Right cardiac atrium (tissue), 5 donors: Measurements from ENCODE around the gene CDS1. TPM values are rescaled to one million over a fixed set of nuclear protein-coding genes. Genes with fewer than 3 reads are reported as not detected.

Experiments
- ATAC-seq, 2 donors: fragments of 200-7000 bp; cut with Tn5 transposase; one replicate each; pipeline versions ENCODE4 v1.8.0 to v1.9.1; 2020; ENCODE audit warnings: moderate library complexity in 2 of 2, mild to moderate bottlenecking in 1 of 2
- DNase-seq, 3 donors: peaks; one replicate each; pipeline ENCODE4 v3.0.0-alpha.2; 2020
- H3K27ac ChIP-seq: one replicate; pipeline ENCODE4 v1.5.1; 2013; ENCODE audit warnings: mild to moderate bottlenecking, low read length, control low read depth, moderate library complexity
- H3K27me3 ChIP-seq: one replicate; pipeline ENCODE4 v1.6.1; 2013; ENCODE audit not compliant: control insufficient read depth, insufficient read depth
- H3K4me1 ChIP-seq: one replicate; pipeline ENCODE4 v1.6.1; 2013; ENCODE audit warnings: low read length; ENCODE audit not compliant: control insufficient read depth, insufficient read depth
- H3K4me3 ChIP-seq: one replicate; pipeline ENCODE4 v1.5.1; 2013; ENCODE audit warnings: low read length, control low read depth
- H3K9me3 ChIP-seq: one replicate; pipeline ENCODE4 v1.6.1; 2013; ENCODE audit warnings: low read length; ENCODE audit not compliant: control insufficient read depth
- WGBS: extraction: QIAGEN DNeasy Blood & Tissue Kit; methylation state at CpG from one replicate; pipeline ENCODE4 v1.1.7; 2013; 5-methylcytosine and 5-hydroxymethylcytosine counted together
- intact Hi-C, 4 donors: fragments of 100-400 bp; cut with DNase I; formaldehyde crosslinking; loops; one replicate each; pipeline versions ENCODE4 v1.11.0 to v1.14.0; 2022 to 2023
- polyA plus RNA-seq: library from polyadenylated mRNA; stranded (reverse); fragments of 200-250 nt; gene quantifications from one replicate; pipeline ENCODE4 v1.2.3, GENCODE V29; 2013
- total RNA-seq, 4 donors: library from RNA; stranded (reverse); fragmentation: NEBNext Ultra II Directional; extraction: Animal tissue kit (Norgen Biotek cat#: 25700); gene quantifications; one replicate each; pipeline ENCODE4 v1.2.1, GENCODE V29; 2021
- donor health status: healthy with polysubstance abuse.
- donor health status: DM: no; HTN: yes; CAD: no.
- donor health status: DM: no; HTN: no; CAD: no.
- donor health status: DM: no; HTN: yes; CAD: no; lungs with severe emphysema.
- donor health status: DM: yes; HTN: yes; CAD: no.

CDS1 gene
- total and polyA plus RNA-seq, 5 donors = 0.14 to 0.49 (median 0.25) TPM

- ATAC-seq (no peak), DNase-seq (no peak)
- H3K9me3 ChIP-seq = no peaks in the 10 kb centered on the region
- H3K4me3 ChIP-seq = no peak overlapping the region
- no peak overlapping the region for H3K27ac ChIP-seq
- peaks cover 1% of the 10 kb centered on the region for H3K4me1 ChIP-seq
- 96% methylated on average over 7 of the region's 7 CpGs for WGBS
- intact Hi-C loops = no loop called here
- no peaks in the 10 kb centered on the region for H3K27me3 ChIP-seq
These were observed 107.6 kb downstream of the CDS1 start for GRCh38 chr4:84690481-84690880.

- WGBS = 68% methylated on average over 1 of the region's 1 CpG
- H3K4me1 ChIP-seq = peaks cover 1% of the 10 kb centered on the region
- ATAC-seq (peak in 1 of 2 donors; percentile 44), DNase-seq (no peak)
- intact Hi-C loops = no loop called here
- H3K27ac ChIP-seq = no peak overlapping the region
- H3K27me3 ChIP-seq = no peaks in the 10 kb centered on the region
- no peaks in the 10 kb centered on the region for H3K9me3 ChIP-seq
- no peak overlapping the region for H3K4me3 ChIP-seq
These were observed 108.3 kb downstream of the CDS1 start for GRCh38 chr4:84691170-84691691.

GRCh38 chr4:84691800-84692199, 108.9 kb downstream of the CDS1 start:
- DNase-seq = no peak
- no peak for ATAC-seq
- WGBS = 93% methylated on average over 1 of the region's 1 CpG
- intact Hi-C loops = no loop called here
- no peak overlapping the region for H3K4me3 ChIP-seq
- H3K4me1 ChIP-seq = peaks cover 1% of the 10 kb centered on the region
- H3K27ac ChIP-seq = no peak overlapping the region
- H3K9me3 ChIP-seq = no peaks in the 10 kb centered on the region
- no peaks in the 10 kb centered on the region for H3K27me3 ChIP-seq

GRCh38 chr4:84697159-84697558, 114.2 kb downstream of the CDS1 start:
- DNase-seq (no peak), ATAC-seq (no peak)
- intact Hi-C loops = no loop called here
- no peaks in the 10 kb centered on the region for H3K4me1 ChIP-seq
- H3K27ac ChIP-seq = no peak overlapping the region
- no peaks in the 10 kb centered on the region for H3K9me3 ChIP-seq
- H3K27me3 ChIP-seq = no peaks in the 10 kb centered on the region
- H3K4me3 ChIP-seq = no peak overlapping the region
- 89% methylated on average over 2 of the region's 2 CpGs for WGBS

- H3K4me3 ChIP-seq = no peak overlapping the region
- H3K27ac ChIP-seq = no peak overlapping the region
- H3K9me3 ChIP-seq = no peaks in the 10 kb centered on the region
- WGBS = 80% methylated on average over 4 of the region's 4 CpGs
- ATAC-seq (no peak), DNase-seq (no peak)
- H3K27me3 ChIP-seq = no peaks in the 10 kb centered on the region
- H3K4me1 ChIP-seq = no peaks in the 10 kb centered on the region
- intact Hi-C loops = no loop called here
These were observed 114.8 kb downstream of the CDS1 start for GRCh38 chr4:84697615-84698201.

GRCh38 chr4:84699001-84699671, 116.2 kb downstream of the CDS1 start:
- Histone ChIP-seq H3K9me3 (no peaks in the 10 kb centered on the region), H3K27ac (no peak overlapping the region), H3K27me3 (no peaks in the 10 kb centered on the region), H3K4me1 (no peaks in the 10 kb centered on the region), H3K4me3 (no peak overlapping the region)
- no peak for ATAC-seq
- no peak for DNase-seq
- WGBS = 93% methylated on average over 6 of the region's 6 CpGs
- intact Hi-C loops = no loop called here

Other genes starting within 250 kb of the CDS1 start
- not detected for gene NKX6-1, start 83.8 kb upstream of the CDS1 start, total RNA-seq
- not detected for gene NKX6-1, start 83.8 kb upstream of the CDS1 start, polyA plus RNA-seq